ENCODE results near the gene MOB3B. TPM values are rescaled to one million over a fixed set of nuclear protein-coding genes. Genes with fewer than 3 reads are reported as not detected.

Gene MOB3B
- total and polyA plus RNA-seq, 10 of the 15 experiments (the other 5 are each of a cell fraction or from before 2014, with no cell fraction given), result 0.44 to 2.7 (median 0.91) TPM

DNA sequence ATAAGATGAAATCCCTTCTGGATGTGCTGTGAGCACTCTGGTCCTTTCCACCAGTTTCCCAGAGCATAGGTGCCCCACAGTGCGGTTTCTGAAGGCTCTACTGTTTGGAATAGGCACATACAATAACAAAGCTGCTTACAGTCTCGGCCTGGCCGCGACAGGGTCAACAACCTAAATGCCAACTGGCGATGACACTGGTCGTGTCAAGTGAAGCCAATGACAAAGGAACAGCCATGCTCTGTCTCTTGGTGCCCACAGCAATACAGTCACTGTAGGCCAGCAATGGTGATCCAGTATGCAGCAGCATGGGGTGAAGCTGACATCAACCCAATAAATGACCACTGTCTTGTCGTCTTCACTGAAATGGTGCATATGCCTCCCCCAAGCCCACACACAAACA, 184.8 kb downstream of the MOB3B start (continued):
- TF ChIP-seq, protein P1, sequence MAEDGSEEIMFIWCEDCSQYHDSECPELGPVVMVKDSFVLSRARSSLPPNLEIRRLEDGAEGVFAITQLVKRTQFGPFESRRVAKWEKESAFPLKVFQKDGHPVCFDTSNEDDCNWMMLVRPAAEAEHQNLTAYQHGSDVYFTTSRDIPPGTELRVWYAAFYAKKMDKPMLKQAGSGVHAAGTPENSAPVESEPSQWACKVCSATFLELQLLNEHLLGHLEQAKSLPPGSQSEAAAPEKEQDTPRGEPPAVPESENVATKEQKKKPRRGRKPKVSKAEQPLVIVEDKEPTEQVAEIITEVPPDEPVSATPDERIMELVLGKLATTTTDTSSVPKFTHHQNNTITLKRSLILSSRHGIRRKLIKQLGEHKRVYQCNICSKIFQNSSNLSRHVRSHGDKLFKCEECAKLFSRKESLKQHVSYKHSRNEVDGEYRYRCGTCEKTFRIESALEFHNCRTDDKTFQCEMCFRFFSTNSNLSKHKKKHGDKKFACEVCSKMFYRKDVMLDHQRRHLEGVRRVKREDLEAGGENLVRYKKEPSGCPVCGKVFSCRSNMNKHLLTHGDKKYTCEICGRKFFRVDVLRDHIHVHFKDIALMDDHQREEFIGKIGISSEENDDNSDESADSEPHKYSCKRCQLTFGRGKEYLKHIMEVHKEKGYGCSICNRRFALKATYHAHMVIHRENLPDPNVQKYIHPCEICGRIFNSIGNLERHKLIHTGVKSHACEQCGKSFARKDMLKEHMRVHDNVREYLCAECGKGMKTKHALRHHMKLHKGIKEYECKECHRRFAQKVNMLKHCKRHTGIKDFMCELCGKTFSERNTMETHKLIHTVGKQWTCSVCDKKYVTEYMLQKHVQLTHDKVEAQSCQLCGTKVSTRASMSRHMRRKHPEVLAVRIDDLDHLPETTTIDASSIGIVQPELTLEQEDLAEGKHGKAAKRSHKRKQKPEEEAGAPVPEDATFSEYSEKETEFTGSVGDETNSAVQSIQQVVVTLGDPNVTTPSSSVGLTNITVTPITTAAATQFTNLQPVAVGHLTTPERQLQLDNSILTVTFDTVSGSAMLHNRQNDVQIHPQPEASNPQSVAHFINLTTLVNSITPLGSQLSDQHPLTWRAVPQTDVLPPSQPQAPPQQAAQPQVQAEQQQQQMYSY (CRISPR knock-in tag; IDR thresholded peaks at IDR 0.05), result no peak
- TF ChIP-seq, protein P2, sequence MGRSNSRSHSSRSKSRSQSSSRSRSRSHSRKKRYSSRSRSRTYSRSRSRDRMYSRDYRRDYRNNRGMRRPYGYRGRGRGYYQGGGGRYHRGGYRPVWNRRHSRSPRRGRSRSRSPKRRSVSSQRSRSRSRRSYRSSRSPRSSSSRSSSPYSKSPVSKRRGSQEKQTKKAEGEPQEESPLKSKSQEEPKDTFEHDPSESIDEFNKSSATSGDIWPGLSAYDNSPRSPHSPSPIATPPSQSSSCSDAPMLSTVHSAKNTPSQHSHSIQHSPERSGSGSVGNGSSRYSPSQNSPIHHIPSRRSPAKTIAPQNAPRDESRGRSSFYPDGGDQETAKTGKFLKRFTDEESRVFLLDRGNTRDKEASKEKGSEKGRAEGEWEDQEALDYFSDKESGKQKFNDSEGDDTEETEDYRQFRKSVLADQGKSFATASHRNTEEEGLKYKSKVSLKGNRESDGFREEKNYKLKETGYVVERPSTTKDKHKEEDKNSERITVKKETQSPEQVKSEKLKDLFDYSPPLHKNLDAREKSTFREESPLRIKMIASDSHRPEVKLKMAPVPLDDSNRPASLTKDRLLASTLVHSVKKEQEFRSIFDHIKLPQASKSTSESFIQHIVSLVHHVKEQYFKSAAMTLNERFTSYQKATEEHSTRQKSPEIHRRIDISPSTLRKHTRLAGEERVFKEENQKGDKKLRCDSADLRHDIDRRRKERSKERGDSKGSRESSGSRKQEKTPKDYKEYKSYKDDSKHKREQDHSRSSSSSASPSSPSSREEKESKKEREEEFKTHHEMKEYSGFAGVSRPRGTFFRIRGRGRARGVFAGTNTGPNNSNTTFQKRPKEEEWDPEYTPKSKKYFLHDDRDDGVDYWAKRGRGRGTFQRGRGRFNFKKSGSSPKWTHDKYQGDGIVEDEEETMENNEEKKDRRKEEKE (IDR thresholded peaks at IDR 0.05), result no peak
- no peak for TF ChIP-seq RCOR1 (conservative IDR thresholded peaks at IDR 0.05; ENCODE audit: low read depth, low read length)
- no peak for TF ChIP-seq RFX5 (IDR thresholded peaks at IDR 0.05; ENCODE audit: low read depth, low read length)

Measured in GM12878 (cell line).